Measurements from ENCODE around the gene MED31.
A peak's percentile ranks its signal among the peaks of the same experiment; 100 is the strongest.
"Not testable (repeated sequence)": the region's sequence is repeated elsewhere in the genome, so short reads cannot be mapped to it uniquely, and the experiment has no call there.

MED31 gene

GRCh38 chr17:6655732-6656361 is 4.4 kb upstream of the MED31 start:
- not testable (repeated sequence) for DNase-seq (ENCODE audit: low spot score)

GRCh38 chr17:6654841-6655731 is 3.7 kb upstream of the MED31 start:
- DNase-seq (ENCODE audit: low spot score) = peak; percentile 81

- DNase-seq (ENCODE audit: low spot score) = no peak
Observed at GRCh38 chr17:6651919-6652452, 581 bp upstream of the MED31 start.

GRCh38 chr17:6648181-6648580 is 3.2 kb downstream of the MED31 start:
- no peak for DNase-seq (ENCODE audit: low spot score)

- no peak for DNase-seq (ENCODE audit: low spot score)
Observed at GRCh38 chr17:6643451-6644125, 7.8 kb downstream of the MED31 start.

GRCh38 chr17:6642592-6642991 is 8.8 kb downstream of the MED31 start:
- DNase-seq (ENCODE audit: low spot score) = no peak

GRCh38 chr17:6641247-6641863 is 10.1 kb downstream of the MED31 start:
- DNase-seq (ENCODE audit: low spot score) = no peak

GRCh38 chr17:6640536-6641246 is 10.7 kb downstream of the MED31 start, which contains the start of the genes KIAA0753 and TXNDC17:
Gene KIAA0753, minus strand, starts transcription at chr17:6640711. Its CDS starts 5,608 bp downstream, at chr17:6635103.
Gene TXNDC17, plus strand, starts transcription at chr17:6641060. Its CDS starts 23 bp downstream, at chr17:6641083.
- peak; percentile 98 for DNase-seq (ENCODE audit: low spot score)

GRCh38 chr17:6639586-6640535 is 11.5 kb downstream of the MED31 start:
- DNase-seq (ENCODE audit: low spot score) = peak; percentile 82

GRCh38 chr17:6639014-6639585 is 12.3 kb downstream of the MED31 start:
- DNase-seq (ENCODE audit: low spot score) = peak; percentile 58

- no peak for DNase-seq (ENCODE audit: low spot score)
Observed at GRCh38 chr17:6638046-6638908, 13.1 kb downstream of the MED31 start.

- no peak for DNase-seq (ENCODE audit: low spot score)
Observed at GRCh38 chr17:6637458-6637840, 14.0 kb downstream of the MED31 start.

GRCh38 chr17:6636616-6637457 is 14.6 kb downstream of the MED31 start:
- DNase-seq (ENCODE audit: low spot score) = peak; percentile 49

GRCh38 chr17:6636105-6636504 is 15.3 kb downstream of the MED31 start:
- DNase-seq (ENCODE audit: low spot score) = no peak

- no peak for DNase-seq (ENCODE audit: low spot score)
Observed at GRCh38 chr17:6633263-6633662, 18.1 kb downstream of the MED31 start.

- DNase-seq (ENCODE audit: low spot score) = no peak
Observed at GRCh38 chr17:6632530-6632929, 18.9 kb downstream of the MED31 start.

GRCh38 chr17:6630390-6630789 is 21.0 kb downstream of the MED31 start:
- no peak for DNase-seq (ENCODE audit: low spot score)

GRCh38 chr17:6627019-6627418 is 24.4 kb downstream of the MED31 start:
- DNase-seq (ENCODE audit: low spot score) = no peak

Data from ecto neural progenitor cell (in vitro differentiated cells).